ENCODE measurements around the gene ARHGEF7. TPM values are rescaled to one million over a fixed set of nuclear protein-coding genes. Genes with fewer than 3 reads are reported as not detected.

ARHGEF7 gene
- total and polyA plus RNA-seq, 2 experiments from 2014 or later: 23.6 to 58.9 TPM

DNA sequence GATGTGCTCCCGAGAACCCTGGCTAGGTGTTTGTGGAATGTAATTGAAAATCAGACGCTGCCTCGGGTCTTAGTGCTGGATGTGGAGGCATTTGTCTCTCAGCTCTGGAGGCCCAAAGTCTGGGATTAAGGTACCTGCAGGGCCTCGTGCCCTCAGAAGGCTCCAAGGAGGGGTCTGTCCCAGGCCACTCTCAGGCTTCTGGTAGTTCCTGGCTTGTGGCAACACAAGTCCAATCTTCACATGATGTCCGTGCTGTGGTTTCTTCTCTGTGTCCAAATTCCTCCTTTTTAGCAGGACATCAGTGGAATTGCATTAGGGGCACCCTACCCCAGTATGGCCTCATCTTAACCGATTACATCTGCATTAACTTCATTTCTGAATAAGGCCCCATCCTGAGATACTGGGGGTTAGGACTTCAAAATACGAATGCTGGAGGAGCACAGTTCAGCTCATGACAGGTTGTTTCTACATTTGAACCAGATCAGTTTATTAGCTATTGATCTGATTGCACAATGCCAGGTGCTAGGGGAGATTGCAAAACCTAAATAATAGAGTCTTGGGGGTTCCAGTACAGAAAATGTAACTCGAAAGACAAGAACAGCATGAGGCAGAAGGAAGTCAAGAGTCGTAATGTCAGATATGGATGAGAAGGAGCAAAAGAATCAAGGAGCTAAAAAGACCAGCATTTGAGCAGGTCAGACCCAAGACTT, 3.9 kb downstream of the ARHGEF7 start:
- H3K9me2 ChIP-seq (ENCODE audit: insufficient read depth): no peaks in the 10 kb centered on the region
- no peak overlapping the region for H3K4me2 ChIP-seq
- H2AFZ ChIP-seq: no peak overlapping the region
- no peak for TF ChIP-seq STAT1 (IDR thresholded peaks at IDR 0.05; ENCODE audit: unreplicated experiment)
- no peak for TF ChIP-seq POLR2AphosphoS5 (IDR thresholded peaks at IDR 0.05; ENCODE audit: low read depth)
- TF ChIP-seq, protein P1, sequence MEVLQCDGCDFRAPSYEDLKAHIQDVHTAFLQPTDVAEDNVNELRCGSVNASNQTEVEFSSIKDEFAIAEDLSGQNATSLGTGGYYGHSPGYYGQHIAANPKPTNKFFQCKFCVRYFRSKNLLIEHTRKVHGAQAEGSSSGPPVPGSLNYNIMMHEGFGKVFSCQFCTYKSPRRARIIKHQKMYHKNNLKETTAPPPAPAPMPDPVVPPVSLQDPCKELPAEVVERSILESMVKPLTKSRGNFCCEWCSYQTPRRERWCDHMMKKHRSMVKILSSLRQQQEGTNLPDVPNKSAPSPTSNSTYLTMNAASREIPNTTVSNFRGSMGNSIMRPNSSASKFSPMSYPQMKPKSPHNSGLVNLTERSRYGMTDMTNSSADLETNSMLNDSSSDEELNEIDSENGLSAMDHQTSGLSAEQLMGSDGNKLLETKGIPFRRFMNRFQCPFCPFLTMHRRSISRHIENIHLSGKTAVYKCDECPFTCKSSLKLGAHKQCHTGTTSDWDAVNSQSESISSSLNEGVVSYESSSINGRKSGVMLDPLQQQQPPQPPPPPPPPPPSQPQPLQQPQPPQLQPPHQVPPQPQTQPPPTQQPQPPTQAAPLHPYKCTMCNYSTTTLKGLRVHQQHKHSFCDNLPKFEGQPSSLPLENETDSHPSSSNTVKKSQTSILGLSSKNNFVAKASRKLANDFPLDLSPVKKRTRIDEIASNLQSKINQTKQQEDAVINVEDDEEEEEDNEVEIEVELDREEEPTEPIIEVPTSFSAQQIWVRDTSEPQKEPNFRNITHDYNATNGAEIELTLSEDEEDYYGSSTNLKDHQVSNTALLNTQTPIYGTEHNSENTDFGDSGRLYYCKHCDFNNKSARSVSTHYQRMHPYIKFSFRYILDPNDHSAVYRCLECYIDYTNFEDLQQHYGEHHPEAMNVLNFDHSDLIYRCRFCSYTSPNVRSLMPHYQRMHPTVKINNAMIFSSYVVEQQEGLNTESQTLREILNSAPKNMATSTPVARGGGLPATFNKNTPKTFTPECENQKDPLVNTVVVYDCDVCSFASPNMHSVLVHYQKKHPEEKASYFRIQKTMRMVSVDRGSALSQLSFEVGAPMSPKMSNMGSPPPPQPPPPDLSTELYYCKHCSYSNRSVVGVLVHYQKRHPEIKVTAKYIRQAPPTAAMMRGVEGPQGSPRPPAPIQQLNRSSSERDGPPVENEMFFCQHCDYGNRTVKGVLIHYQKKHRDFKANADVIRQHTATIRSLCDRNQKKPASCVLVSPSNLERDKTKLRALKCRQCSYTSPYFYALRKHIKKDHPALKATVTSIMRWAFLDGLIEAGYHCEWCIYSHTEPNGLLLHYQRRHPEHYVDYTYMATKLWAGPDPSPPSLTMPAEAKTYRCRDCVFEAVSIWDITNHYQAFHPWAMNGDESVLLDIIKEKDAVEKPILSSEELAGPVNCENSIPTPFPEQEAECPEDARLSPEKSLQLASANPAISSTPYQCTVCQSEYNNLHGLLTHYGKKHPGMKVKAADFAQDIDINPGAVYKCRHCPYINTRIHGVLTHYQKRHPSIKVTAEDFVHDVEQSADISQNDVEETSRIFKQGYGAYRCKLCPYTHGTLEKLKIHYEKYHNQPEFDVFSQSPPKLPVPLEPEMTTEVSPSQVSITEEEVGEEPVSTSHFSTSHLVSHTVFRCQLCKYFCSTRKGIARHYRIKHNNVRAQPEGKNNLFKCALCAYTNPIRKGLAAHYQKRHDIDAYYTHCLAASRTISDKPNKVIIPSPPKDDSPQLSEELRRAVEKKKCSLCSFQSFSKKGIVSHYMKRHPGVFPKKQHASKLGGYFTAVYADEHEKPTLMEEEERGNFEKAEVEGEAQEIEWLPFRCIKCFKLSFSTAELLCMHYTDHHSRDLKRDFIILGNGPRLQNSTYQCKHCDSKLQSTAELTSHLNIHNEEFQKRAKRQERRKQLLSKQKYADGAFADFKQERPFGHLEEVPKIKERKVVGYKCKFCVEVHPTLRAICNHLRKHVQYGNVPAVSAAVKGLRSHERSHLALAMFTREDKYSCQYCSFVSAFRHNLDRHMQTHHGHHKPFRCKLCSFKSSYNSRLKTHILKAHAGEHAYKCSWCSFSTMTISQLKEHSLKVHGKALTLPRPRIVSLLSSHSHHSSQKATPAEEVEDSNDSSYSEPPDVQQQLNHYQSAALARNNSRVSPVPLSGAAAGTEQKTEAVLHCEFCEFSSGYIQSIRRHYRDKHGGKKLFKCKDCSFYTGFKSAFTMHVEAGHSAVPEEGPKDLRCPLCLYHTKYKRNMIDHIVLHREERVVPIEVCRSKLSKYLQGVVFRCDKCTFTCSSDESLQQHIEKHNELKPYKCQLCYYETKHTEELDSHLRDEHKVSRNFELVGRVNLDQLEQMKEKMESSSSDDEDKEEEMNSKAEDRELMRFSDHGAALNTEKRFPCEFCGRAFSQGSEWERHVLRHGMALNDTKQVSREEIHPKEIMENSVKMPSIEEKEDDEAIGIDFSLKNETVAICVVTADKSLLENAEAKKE (CRISPR knock-in tag; IDR thresholded peaks at IDR 0.05): no peak
- TF ChIP-seq NANOG (IDR thresholded peaks at IDR 0.05; ENCODE audit: borderline replicate concordance): no peak
- TF ChIP-seq, protein P2, sequence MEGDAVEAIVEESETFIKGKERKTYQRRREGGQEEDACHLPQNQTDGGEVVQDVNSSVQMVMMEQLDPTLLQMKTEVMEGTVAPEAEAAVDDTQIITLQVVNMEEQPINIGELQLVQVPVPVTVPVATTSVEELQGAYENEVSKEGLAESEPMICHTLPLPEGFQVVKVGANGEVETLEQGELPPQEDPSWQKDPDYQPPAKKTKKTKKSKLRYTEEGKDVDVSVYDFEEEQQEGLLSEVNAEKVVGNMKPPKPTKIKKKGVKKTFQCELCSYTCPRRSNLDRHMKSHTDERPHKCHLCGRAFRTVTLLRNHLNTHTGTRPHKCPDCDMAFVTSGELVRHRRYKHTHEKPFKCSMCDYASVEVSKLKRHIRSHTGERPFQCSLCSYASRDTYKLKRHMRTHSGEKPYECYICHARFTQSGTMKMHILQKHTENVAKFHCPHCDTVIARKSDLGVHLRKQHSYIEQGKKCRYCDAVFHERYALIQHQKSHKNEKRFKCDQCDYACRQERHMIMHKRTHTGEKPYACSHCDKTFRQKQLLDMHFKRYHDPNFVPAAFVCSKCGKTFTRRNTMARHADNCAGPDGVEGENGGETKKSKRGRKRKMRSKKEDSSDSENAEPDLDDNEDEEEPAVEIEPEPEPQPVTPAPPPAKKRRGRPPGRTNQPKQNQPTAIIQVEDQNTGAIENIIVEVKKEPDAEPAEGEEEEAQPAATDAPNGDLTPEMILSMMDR (conservative IDR thresholded peaks at IDR 0.05; ENCODE audit: low read depth in 2 of 2): no peak
- no peak for TF ChIP-seq JUNB (IDR thresholded peaks at IDR 0.05; ENCODE audit: unreplicated experiment)
- no peak for TF ChIP-seq ZNF331 (CRISPR knock-in tag; IDR thresholded peaks at IDR 0.05; ENCODE audit: low read depth)
- TF ChIP-seq, protein P3, sequence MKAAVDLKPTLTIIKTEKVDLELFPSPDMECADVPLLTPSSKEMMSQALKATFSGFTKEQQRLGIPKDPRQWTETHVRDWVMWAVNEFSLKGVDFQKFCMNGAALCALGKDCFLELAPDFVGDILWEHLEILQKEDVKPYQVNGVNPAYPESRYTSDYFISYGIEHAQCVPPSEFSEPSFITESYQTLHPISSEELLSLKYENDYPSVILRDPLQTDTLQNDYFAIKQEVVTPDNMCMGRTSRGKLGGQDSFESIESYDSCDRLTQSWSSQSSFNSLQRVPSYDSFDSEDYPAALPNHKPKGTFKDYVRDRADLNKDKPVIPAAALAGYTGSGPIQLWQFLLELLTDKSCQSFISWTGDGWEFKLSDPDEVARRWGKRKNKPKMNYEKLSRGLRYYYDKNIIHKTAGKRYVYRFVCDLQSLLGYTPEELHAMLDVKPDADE (IDR thresholded peaks at IDR 0.05): no peak
- no peak for TF ChIP-seq EZH2phosphoT487 (IDR thresholded peaks at IDR 0.05; ENCODE audit: unreplicated experiment)
- TF ChIP-seq CREB1 (CRISPR knock-in tag; IDR thresholded peaks at IDR 0.05; ENCODE audit: low read depth): no peak
- no peak for TF ChIP-seq ZNF114 (CRISPR knock-in tag; IDR thresholded peaks at IDR 0.05)
- TF ChIP-seq, protein P4, sequence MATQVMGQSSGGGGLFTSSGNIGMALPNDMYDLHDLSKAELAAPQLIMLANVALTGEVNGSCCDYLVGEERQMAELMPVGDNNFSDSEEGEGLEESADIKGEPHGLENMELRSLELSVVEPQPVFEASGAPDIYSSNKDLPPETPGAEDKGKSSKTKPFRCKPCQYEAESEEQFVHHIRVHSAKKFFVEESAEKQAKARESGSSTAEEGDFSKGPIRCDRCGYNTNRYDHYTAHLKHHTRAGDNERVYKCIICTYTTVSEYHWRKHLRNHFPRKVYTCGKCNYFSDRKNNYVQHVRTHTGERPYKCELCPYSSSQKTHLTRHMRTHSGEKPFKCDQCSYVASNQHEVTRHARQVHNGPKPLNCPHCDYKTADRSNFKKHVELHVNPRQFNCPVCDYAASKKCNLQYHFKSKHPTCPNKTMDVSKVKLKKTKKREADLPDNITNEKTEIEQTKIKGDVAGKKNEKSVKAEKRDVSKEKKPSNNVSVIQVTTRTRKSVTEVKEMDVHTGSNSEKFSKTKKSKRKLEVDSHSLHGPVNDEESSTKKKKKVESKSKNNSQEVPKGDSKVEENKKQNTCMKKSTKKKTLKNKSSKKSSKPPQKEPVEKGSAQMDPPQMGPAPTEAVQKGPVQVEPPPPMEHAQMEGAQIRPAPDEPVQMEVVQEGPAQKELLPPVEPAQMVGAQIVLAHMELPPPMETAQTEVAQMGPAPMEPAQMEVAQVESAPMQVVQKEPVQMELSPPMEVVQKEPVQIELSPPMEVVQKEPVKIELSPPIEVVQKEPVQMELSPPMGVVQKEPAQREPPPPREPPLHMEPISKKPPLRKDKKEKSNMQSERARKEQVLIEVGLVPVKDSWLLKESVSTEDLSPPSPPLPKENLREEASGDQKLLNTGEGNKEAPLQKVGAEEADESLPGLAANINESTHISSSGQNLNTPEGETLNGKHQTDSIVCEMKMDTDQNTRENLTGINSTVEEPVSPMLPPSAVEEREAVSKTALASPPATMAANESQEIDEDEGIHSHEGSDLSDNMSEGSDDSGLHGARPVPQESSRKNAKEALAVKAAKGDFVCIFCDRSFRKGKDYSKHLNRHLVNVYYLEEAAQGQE (IDR thresholded peaks at IDR 0.05; ENCODE audit: unreplicated experiment): no peak
- no peak for TF ChIP-seq EZH2 (IDR thresholded peaks at IDR 0.05; ENCODE audit: low read depth, unreplicated experiment)
- H3K36me3 ChIP-seq (ENCODE audit: insufficient read depth): no peaks in the 10 kb centered on the region
- peaks cover 18% of the 10 kb centered on the region for H3K4me1 Mint-ChIP-seq
- no peak for DNase-seq (ENCODE audit: low spot score)
- H4K20me1 ChIP-seq (replicated peaks; ENCODE audit: insufficient read depth): no peaks in the 10 kb centered on the region
- H3K4me3 Mint-ChIP-seq: no peak overlapping the region
- H3K79me2 ChIP-seq (replicated peaks; ENCODE audit: insufficient read depth): no peaks in the 10 kb centered on the region
- peaks cover 2% of the 10 kb centered on the region; the same call in 1 of the 2 replicates for H3K4me1 ChIP-seq (ENCODE audit: insufficient read depth)
- H3K27ac Mint-ChIP-seq: no peak overlapping the region
- H3K27me3 ChIP-seq (ENCODE audit: insufficient read depth): peaks cover 32% of the 10 kb centered on the region
- H3K27ac ChIP-seq (ENCODE audit: low read depth): no peak overlapping the region
- peaks cover 4% of the 10 kb centered on the region; the same call in 2 of the 3 replicates for H3K36me3 Mint-ChIP-seq (ENCODE audit: low read depth)
- H3F3A ChIP-seq (replicated peaks; ENCODE audit: low read depth): no peaks in the 10 kb centered on the region
- H3K9me3 Mint-ChIP-seq: peaks cover 4% of the 10 kb centered on the region; the same call in 2 of the 3 replicates
- H3K27me3 Mint-ChIP-seq (ENCODE audit: insufficient read depth, low read depth, poor library complexity): peaks cover 36% of the 10 kb centered on the region
- no peak overlapping the region for H3K4me3 ChIP-seq
- ATAC-seq: no peak

Data from GM23338 (cell line).